ENCODE measurements around the gene IFT122.
A peak's percentile ranks its signal among the peaks of the same experiment; 100 is the strongest.

GRCh38 chr3:129421988-129422745, 17.9 kb upstream of the IFT122 start:
- TF ChIP-seq CTCF (IDR thresholded peaks at IDR 0.05; ENCODE audit: extremely low read depth in 1 of 2, insufficient read depth in 1 of 2, low read depth in 1 of 2, low read length in 2 of 2) (peak in 1 of 2 donors; percentile 25), MAX (IDR thresholded peaks at IDR 0.05; ENCODE audit: insufficient read depth, insufficient read length) (no peak), POLR2AphosphoS5 (IDR thresholded peaks at IDR 0.05; ENCODE audit: insufficient read depth, low read depth, low read length) (no peak), EZH2 (IDR thresholded peaks at IDR 0.05; ENCODE audit: borderline replicate concordance, low read depth, low read length, severe bottlenecking) (no peak), JUN (IDR thresholded peaks at IDR 0.05; ENCODE audit: borderline replicate concordance, insufficient read depth, insufficient read length, low read depth) (no peak), POLR2A (IDR thresholded peaks at IDR 0.05; ENCODE audit: low read depth, low read length) (no peak), GATA2 (IDR thresholded peaks at IDR 0.05; ENCODE audit: insufficient read depth, insufficient read length, low read depth, low read length) (no peak)

Measured in endothelial cell of umbilical vein (primary cell).